Measurements from ENCODE around the gene GPC2. TPM values are rescaled to one million over a fixed set of nuclear protein-coding genes. Genes with fewer than 3 reads are reported as not detected.
A peak's percentile ranks its signal among the peaks of the same experiment; 100 is the strongest.

GPC2 gene
- total RNA-seq, 1 donor from 2014 or later, result 1.3 TPM

GRCh38 chr7:100120733-100121036 lies 56.5 kb downstream of the GPC2 start:
- H3K36me3 ChIP-seq (ENCODE audit: control insufficient read depth, insufficient read depth, low read length), result no peaks in the 10 kb centered on the region
- no peaks in the 10 kb centered on the region for H3K27me3 ChIP-seq (ENCODE audit: control insufficient read depth, insufficient read depth, low read length)
- TF ChIP-seq CTCF (IDR thresholded peaks at IDR 0.05; ENCODE audit: insufficient read depth, low read length, severe bottlenecking), result no peak
- DNase-seq (ENCODE audit: low read depth) (no peak), FAIRE-seq (no peak)
- H3K4me3 ChIP-seq (ENCODE audit: low read depth, low read length), result no peak overlapping the region

GRCh38 chr7:100119970-100120732 lies 57.0 kb downstream of the GPC2 start:
- Histone ChIP-seq H3K4me3 (ENCODE audit: low read depth, low read length) (peak overlapping the region; percentile 61), H3K36me3 (ENCODE audit: control insufficient read depth, insufficient read depth, low read length) (no peaks in the 10 kb centered on the region), H3K27me3 (ENCODE audit: control insufficient read depth, insufficient read depth, low read length) (no peaks in the 10 kb centered on the region)
- no peak for TF ChIP-seq CTCF (IDR thresholded peaks at IDR 0.05; ENCODE audit: insufficient read depth, low read length, severe bottlenecking)
- DNase-seq (ENCODE audit: low read depth) (no peak), FAIRE-seq (no peak)

Other genes with a start within 250 kb of the GPC2 start
- not detected in 2 replicates for gene GJC3, start 247.8 kb downstream of the GPC2 start, total RNA-seq
- 1.2 and 1.6 TPM in 2 replicates for gene AZGP1, start 201.3 kb downstream of the GPC2 start, total RNA-seq
- 25.0 and 33.2 TPM in 2 replicates for gene ZKSCAN1, start 161.8 kb downstream of the GPC2 start, total RNA-seq
- 9.6 and 11.6 TPM in 2 replicates for gene ZSCAN21, start 127.6 kb downstream of the GPC2 start, total RNA-seq
- gene ZNF3, start 95.7 kb downstream of the GPC2 start, total RNA-seq, result 13.6 and 21.1 TPM in 2 replicates
- 60.0 and 77.6 TPM in 2 replicates for gene COPS6, start 88.4 kb downstream of the GPC2 start, total RNA-seq
- 15.9 and 46.1 TPM in 2 replicates for gene MCM7, start 76.0 kb downstream of the GPC2 start, total RNA-seq
- gene AP4M1, start 75.7 kb downstream of the GPC2 start, total RNA-seq, result 13.3 and 22.6 TPM in 2 replicates
- gene TAF6, start 58.0 kb downstream of the GPC2 start, total RNA-seq, result 16.9 and 22.9 TPM in 2 replicates
- gene CNPY4, start 57.7 kb downstream of the GPC2 start, total RNA-seq, result 2.4 and 2.9 TPM in 2 replicates
- 1.2 and 1.6 TPM in 2 replicates for gene MBLAC1, start 50.4 kb downstream of the GPC2 start, total RNA-seq
- 82.7 and 108 TPM in 2 replicates for gene LAMTOR4, start 28.5 kb downstream of the GPC2 start, total RNA-seq
- 3.4 and 5.5 TPM in 2 replicates for gene TRAPPC14, start 18.7 kb downstream of the GPC2 start, total RNA-seq
- under 0.01 and 0.51 TPM in 2 replicates for gene GAL3ST4, start 8.8 kb downstream of the GPC2 start, total RNA-seq
- under 0.01 and 0.13 TPM in 2 replicates for gene STAG3, start 537 bp upstream of the GPC2 start, total RNA-seq
- not detected in 2 replicates for gene PVRIG, start 42.6 kb upstream of the GPC2 start, total RNA-seq
- gene SPDYE3, start 130.3 kb upstream of the GPC2 start, total RNA-seq, result not detected in 2 replicates
- 5.5 and 7.8 TPM in 2 replicates for gene PILRB, start 180.7 kb upstream of the GPC2 start, total RNA-seq
- 0.13 TPM in 1 of 2 replicates, not detected in the other for gene PILRA, start 196.1 kb upstream of the GPC2 start, total RNA-seq

Measured in bronchial epithelial cell (primary cell).